Caki2 (cell line): ENCODE results near the gene PROK1. TPM values are rescaled to one million over a fixed set of nuclear protein-coding genes. Genes with fewer than 3 reads are reported as not detected.

ENCODE experiments used
- DNase-seq: peaks from one replicate; pipeline ENCODE4 v3.0.0-alpha.2; 2015; ENCODE audit warnings: low read depth
- in situ Hi-C: cut with HindIII; loops from 2 replicates; pipeline ENCODE4 v1.10.0; 2016; ENCODE audit warnings: low sequenced_read_pairs, low pct_unique_long_range_greater_than_20kb, mixed read lengths
- total RNA-seq: library from RNA; depleted of rRNA; stranded (reverse); fragments of >200 nt; shearing (Covaris generic); gene quantifications from 2 replicates; pipeline ENCODE4 v1.2.3, GENCODE V29; 2014; ENCODE audit warnings: low replicate concordance

Gene PROK1
- total RNA-seq, 1 experiment from 2014 or later: not detected

GRCh38 chr1:110457206-110457605 is 6.3 kb downstream of the PROK1 start:
- in situ Hi-C loops: no loop called here
- no peak for DNase-seq

DNA sequence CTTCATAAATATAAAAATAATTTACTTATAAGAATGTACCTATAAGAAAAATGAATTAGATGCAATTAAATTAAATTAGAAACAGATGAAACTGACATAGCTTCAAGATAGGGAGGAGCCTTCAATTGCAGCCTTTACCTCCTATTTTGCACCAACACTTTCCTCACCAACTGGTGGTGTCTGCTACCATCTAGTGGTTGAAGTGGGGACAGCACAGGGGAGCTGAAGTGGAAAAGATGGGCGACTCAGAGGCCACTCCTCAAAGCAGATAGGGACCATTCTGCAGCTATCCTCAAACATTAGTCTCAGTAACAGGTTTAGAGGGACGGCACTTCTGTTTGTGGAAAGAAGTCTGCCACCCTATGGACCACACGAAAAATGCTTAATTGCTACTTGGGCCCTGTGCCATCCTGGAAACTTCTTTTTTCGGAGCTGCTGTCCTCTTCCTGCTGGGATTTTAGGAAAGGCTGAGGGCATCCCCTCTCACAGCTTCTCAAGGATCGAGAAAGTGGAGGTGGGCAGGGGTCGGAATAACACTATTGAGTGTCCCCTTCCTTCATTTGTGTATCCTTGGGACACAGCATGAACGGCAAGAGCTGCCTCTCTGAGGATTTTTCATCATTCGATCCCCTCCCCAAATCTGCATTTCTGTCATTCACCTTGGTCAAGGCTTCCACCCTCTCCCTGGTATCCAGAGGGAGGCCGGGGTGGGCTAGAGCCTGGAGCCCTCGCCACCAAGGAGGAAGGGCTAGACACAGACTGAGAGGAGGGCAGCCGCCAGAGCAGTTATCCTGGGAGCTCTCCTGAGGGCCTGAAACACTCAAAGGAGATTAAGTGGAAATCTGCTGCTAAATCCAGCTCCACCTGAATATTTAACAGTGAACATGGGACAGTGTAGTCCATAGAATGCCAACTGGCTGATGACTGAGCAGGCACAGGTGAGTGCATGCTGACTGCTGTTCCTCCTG is 9.6 kb downstream of the PROK1 start:
- in situ Hi-C loops: no loop called here
- DNase-seq: peak; percentile 59

- in situ Hi-C loops: no loop called here
- no peak for DNase-seq
Observed at GRCh38 chr1:110462093-110462492, 11.1 kb downstream of the PROK1 start.

DNA sequence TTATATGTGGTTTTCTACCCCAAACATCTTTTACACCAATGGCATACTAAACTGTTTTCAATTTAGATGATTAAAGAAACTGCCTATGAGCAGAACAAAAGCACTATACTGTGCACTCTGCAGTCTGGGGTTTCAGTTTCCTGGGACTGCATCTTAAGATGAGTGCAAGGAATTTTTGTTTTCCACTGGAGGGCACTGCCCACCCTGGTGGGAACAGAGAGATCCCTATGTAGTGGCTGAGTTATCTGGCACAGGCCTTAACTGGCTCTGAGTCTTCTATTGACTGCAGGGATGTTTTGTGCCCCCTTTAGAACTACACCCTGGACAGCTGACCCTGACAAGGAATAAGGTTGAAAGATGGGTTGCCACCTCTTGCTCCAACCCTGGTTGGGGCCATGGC is 12.0 kb downstream of the PROK1 start:
- DNase-seq: no peak
- in situ Hi-C loops: no loop called here

GRCh38 chr1:110463725-110464124 is 12.8 kb downstream of the PROK1 start:
- in situ Hi-C loops: no loop called here
- no peak for DNase-seq

- DNase-seq: no peak
- in situ Hi-C loops: no loop called here
Observed at GRCh38 chr1:110464340-110464739, 13.4 kb downstream of the PROK1 start.

- in situ Hi-C loops: no loop called here
Observed at GRCh38 chr1:110465038-110465813, 14.3 kb downstream of the PROK1 start.

DNA sequence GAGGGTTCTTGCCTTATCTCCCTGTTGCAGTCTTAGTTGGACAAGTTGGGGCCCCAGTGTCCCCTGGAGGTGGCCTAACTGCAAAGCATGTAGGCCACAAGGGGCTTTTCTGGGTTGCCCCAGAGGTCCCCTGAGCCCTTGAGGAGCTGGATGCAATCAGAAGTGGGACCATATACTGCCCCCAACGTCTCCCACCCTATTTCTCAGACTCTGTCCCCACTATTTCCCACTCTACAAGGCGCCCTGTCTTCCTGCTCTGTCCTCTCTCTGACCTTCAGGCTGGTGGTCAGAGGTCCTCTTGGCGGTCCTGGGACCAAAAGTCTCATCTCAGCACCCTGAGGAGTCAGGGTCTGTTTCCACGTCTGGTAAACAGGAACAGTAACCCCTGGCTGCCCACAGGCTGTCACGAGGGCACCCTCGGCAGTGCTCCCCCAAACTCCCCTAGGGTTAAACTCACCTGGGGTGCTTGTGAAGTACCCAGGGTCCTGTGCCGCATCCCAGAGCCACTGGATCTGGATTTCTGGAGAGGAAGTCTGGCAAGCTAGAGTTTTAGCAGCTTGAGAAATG is 14.9 kb downstream of the PROK1 start:
- DNase-seq: no peak
- in situ Hi-C loops: no loop called here

More at GRCh38 chr1:110465038-110465813, 14.3 kb downstream of the PROK1 start:
- DNase-seq: no peak

DNA sequence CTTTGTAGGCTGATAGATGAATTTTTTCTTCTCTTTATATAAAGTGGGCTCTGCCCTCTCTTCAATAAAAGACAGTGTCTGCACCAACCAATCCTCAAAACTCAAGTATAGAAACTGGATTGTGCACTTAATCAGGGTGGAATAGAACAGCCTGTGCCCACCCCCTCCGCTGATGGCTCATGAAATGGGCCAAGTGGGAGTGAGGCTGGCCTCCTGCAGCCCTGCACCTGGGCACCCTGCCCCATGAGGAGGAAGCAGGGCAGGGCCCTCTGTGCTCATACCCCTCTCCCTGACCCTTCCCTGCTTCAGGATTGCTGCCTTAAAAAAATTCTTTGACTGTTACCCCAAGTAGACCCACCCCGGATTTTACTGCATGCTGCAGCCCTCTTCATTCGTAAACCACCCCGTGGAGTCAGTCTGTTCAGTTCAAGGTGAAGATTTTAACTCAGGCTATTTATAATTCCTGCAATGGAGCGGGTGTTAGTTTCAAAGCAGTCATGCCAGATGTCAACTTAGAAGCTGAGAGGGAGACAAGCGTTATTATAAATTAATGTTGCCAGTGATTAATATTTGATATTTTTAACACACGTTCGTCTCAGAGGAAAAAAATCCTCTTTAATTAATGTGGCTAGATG is 15.8 kb downstream of the PROK1 start:
- in situ Hi-C loops: no loop called here
- no peak for DNase-seq

- in situ Hi-C loops: no loop called here
- DNase-seq: no peak
Observed at GRCh38 chr1:110471131-110471530, 20.2 kb downstream of the PROK1 start.

- no peak for DNase-seq
- in situ Hi-C loops: no loop called here
Observed at GRCh38 chr1:110472546-110472945, 21.6 kb downstream of the PROK1 start.

GRCh38 chr1:110474444-110474843 is 23.5 kb downstream of the PROK1 start:
- in situ Hi-C loops: no loop called here

DNA sequence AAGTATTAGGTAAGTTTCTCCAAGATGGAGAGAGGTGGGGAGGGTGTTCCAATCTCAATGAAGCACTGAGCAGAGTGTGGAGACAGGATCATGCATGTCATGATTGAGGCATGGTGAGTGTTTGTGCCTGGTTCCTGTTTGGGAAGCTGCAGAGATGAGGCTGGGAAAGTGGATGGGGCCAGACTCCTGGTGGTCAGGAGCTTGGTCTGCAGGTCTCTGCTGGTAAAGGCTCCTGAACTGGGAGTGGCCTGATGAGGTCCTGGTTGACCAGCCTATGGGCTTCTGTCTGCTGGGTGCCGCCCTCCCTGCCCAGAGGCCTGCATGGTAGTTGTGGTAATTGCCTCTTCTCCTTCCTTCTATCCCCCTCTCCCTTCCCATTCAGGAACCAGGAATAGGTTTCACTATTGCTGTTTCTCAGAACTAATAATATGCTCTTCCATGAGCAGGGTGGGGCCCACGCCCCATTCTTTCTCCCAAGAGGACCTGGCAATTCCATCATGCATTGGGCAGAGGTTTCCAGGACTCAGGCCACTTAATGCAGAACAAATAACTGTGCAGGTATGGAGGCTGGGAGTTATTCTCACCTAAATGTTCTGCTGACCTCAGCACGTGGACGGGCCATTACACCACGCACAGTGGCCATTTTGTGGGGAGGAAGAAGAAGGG is 24.5 kb downstream of the PROK1 start:
- DNase-seq: peak; percentile 4
- in situ Hi-C loops: no loop called here

More at GRCh38 chr1:110474444-110474843, 23.5 kb downstream of the PROK1 start:
- DNase-seq: no peak

GRCh38 chr1:110476028-110476765 is 25.2 kb downstream of the PROK1 start:
- DNase-seq: peak; percentile 6
- in situ Hi-C loops: no loop called here

DNA sequence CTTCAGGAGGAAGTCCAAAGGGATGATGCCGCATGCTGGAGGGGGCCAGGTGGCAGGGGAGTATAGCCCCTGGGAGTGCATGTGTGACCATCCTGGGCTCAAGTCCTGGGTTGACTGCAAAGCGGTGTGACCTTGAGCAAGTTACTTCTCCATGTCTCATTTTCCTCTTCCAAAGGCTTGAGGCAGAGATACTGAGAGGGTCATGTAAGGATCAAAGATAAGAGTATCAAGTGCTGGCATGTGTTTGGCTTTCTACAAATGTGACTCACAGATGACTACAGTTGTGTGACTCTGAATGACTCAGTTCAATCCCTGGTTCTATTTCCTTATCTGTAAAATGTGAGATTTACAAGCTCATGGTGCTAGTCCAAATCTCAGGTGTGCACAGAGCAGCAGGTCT is 26.1 kb downstream of the PROK1 start:
- peak; percentile 71 for DNase-seq
- in situ Hi-C loops: no loop called here

- in situ Hi-C loops: no loop called here
- DNase-seq: peak; percentile 65
Observed at GRCh38 chr1:110477445-110477957, 26.6 kb downstream of the PROK1 start.

DNA sequence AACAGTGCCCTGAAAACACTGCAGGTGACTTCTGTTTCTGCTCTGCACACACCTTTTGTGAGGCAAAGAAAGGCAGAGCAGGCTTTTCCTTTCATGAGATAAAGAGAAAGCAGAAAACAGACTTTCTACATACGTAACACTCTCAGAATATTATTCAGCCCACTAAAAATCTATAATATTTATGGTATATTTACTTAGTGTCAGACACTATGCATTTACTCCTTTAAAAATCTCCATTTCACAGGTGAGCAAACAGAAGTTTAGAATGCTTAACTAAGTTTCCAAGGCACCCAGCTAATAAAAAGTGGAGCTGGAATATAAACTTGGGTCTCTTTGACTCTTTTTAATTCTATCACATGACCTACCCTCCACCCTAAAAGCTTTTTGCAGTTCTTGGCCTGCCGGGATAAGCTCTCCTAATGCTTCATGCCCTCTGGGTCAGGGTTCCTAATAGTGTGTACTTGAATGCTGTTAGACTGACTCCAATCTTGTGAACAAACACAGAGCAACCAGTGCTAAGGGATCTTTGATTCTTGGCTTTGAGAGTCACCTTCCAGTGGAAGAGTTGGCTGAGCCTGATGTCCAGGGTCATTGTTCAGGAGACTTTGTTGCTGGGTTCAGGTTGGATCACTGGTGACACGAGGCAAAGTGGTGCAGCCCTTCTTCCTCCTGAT is 27.2 kb downstream of the PROK1 start:
- in situ Hi-C loops: no loop called here
- no peak for DNase-seq
